Activated CD4-positive, alpha-beta T cell treated with anti-CD3 and anti-CD28 coated beads, Interleukin-2, Interleukin-4, amounts not matched to agents 100 ng/mL and 50 ng/mL, durations not matched to agents 16 hours and 8 hours (primary cell): ENCODE measurements around the gene CHERP.
"Not testable (repeated sequence)": the region's sequence is repeated elsewhere in the genome, so short reads cannot be mapped to it uniquely, and the experiment has no call there.

Source experiments
- DNase-seq: peaks from one replicate; pipeline ENCODE4 v3.0.0-alpha.2; 2020; ENCODE audit warnings: low spot score

CHERP gene

GRCh38 chr19:16543734-16544133 is 1.5 kb upstream of the CHERP start:
- DNase-seq = not testable (repeated sequence)

- DNase-seq = no peak
These were observed 754 bp upstream of the CHERP start for GRCh38 chr19:16542910-16543472.

GRCh38 chr19:16541526-16542044 is 652 bp downstream of the CHERP start:
- no peak for DNase-seq

- no peak for DNase-seq
These were observed 1.3 kb downstream of the CHERP start for GRCh38 chr19:16540948-16541347.

GRCh38 chr19:16537111-16537510 is 5.1 kb downstream of the CHERP start:
- DNase-seq = no peak

- no peak for DNase-seq
These were observed 6.1 kb downstream of the CHERP start for GRCh38 chr19:16536130-16536529.

GRCh38 chr19:16535381-16535780 is 6.9 kb downstream of the CHERP start:
- DNase-seq = no peak

- DNase-seq = no peak
These were observed 9.6 kb downstream of the CHERP start for GRCh38 chr19:16532440-16533234.

GRCh38 chr19:16531380-16531669 is 10.9 kb downstream of the CHERP start:
- DNase-seq = no peak

GRCh38 chr19:16530540-16531379 is 11.5 kb downstream of the CHERP start:
- DNase-seq = no peak

- no peak for DNase-seq
These were observed 12.6 kb downstream of the CHERP start for GRCh38 chr19:16529466-16530144.

GRCh38 chr19:16527971-16528521 is 14.2 kb downstream of the CHERP start:
- DNase-seq = peak; percentile 28

- DNase-seq = no peak
These were observed 14.8 kb downstream of the CHERP start for GRCh38 chr19:16527334-16527935.

- no peak for DNase-seq
These were observed 16.3 kb downstream of the CHERP start for GRCh38 chr19:16525751-16526481.

- no peak for DNase-seq
These were observed 17.1 kb downstream of the CHERP start for GRCh38 chr19:16524991-16525734.

- no peak for DNase-seq
These were observed 19.5 kb downstream of the CHERP start for GRCh38 chr19:16522559-16523377.

GRCh38 chr19:16521715-16522289 is 20.4 kb downstream of the CHERP start:
- DNase-seq = no peak

- DNase-seq = no peak
These were observed 21.1 kb downstream of the CHERP start for GRCh38 chr19:16520986-16521624.
